Ishikawa (cell line): ENCODE results near the gene NLRC5.

ENCODE experiments used
- CEBPB ChIP-seq: IDR thresholded peaks from 2 replicates; pipeline ENCODE4 v1.6.1; 2012
- EGR1 ChIP-seq: IDR thresholded peaks from 2 replicates; pipeline ENCODE4 v1.6.1; 2012
- TAF1 ChIP-seq: IDR thresholded peaks from 2 replicates; pipeline ENCODE4 v1.6.1; 2012; ENCODE audit warnings: low read depth, mild to moderate bottlenecking
- TCF12 ChIP-seq: IDR thresholded peaks from 2 replicates; pipeline ENCODE4 v1.6.1; 2012; ENCODE audit warnings: low read depth
- YY1 ChIP-seq: IDR thresholded peaks from 2 replicates; pipeline ENCODE4 v1.6.1; 2012; ENCODE audit warnings: low read depth
- ZBTB7A ChIP-seq: IDR thresholded peaks from 2 replicates; pipeline ENCODE4 v1.6.1; 2012; ENCODE audit warnings: low read depth
- TF ChIP-seq, protein P1 (sequence below): IDR thresholded peaks from 2 replicates; pipeline ENCODE4 v1.6.1; 2012; ENCODE audit warnings: low read depth, mild to moderate bottlenecking

- TF ChIP-seq TAF1, result no peak
- TF ChIP-seq YY1, result no peak
- TF ChIP-seq EGR1, result no peak
- TF ChIP-seq CEBPB, result no peak
- TF ChIP-seq, protein P1, sequence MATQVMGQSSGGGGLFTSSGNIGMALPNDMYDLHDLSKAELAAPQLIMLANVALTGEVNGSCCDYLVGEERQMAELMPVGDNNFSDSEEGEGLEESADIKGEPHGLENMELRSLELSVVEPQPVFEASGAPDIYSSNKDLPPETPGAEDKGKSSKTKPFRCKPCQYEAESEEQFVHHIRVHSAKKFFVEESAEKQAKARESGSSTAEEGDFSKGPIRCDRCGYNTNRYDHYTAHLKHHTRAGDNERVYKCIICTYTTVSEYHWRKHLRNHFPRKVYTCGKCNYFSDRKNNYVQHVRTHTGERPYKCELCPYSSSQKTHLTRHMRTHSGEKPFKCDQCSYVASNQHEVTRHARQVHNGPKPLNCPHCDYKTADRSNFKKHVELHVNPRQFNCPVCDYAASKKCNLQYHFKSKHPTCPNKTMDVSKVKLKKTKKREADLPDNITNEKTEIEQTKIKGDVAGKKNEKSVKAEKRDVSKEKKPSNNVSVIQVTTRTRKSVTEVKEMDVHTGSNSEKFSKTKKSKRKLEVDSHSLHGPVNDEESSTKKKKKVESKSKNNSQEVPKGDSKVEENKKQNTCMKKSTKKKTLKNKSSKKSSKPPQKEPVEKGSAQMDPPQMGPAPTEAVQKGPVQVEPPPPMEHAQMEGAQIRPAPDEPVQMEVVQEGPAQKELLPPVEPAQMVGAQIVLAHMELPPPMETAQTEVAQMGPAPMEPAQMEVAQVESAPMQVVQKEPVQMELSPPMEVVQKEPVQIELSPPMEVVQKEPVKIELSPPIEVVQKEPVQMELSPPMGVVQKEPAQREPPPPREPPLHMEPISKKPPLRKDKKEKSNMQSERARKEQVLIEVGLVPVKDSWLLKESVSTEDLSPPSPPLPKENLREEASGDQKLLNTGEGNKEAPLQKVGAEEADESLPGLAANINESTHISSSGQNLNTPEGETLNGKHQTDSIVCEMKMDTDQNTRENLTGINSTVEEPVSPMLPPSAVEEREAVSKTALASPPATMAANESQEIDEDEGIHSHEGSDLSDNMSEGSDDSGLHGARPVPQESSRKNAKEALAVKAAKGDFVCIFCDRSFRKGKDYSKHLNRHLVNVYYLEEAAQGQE, result no peak
- no peak for TF ChIP-seq ZBTB7A
- TF ChIP-seq TCF12, result no peak
These were observed 1.0 kb upstream of the NLRC5 start for GRCh38 chr16:56988161-56988947.
